Endothelial cell of umbilical vein (primary cell): ENCODE measurements around the gene ZBTB7A. TPM values are rescaled to one million over a fixed set of nuclear protein-coding genes. Genes with fewer than 3 reads are reported as not detected.

Experiments used
- BruUV-seq: library from RNA; stranded (reverse); fragments of 400-500 nt; replicated peaks from 2 replicates; lab custom pipeline; 2021; lab: Mats Ljungman, UMichigan
- CTCF ChIA-PET: fragments of 300-600, 350-600 bp; sonication (Branson Sonifier 250); formaldehyde crosslinking; loops from one replicate; lab custom pipeline; 2021; ENCODE audit warnings: antibody characterized with exemption, inconsistent platforms; lab: Charles Lee
- POLR2A ChIA-PET: fragments of 300-600, 350-600 bp; sonication (Branson Sonifier 250); formaldehyde crosslinking; loops from one replicate; lab custom pipeline; 2021; ENCODE audit warnings: antibody characterized with exemption, inconsistent platforms; lab: Charles Lee
- DNase-seq: peaks from one replicate; pipeline ENCODE4 v3.0.0-alpha.2; 2011; ENCODE audit warnings: low read depth, low spot score
- FAIRE-seq: peaks from 2 replicates; lab custom pipeline; 2011; peaks lifted over from hg19 to GRCh38; lab: Jason Lieb, UNC
- H2AFZ ChIP-seq: 2 replicates; pipeline ENCODE4 v1.6.0; 2012; ENCODE audit warnings: low read depth, low read length, control low read depth, inconsistent platforms
- H3K27ac ChIP-seq: 2 replicates; pipeline ENCODE4 v1.5.1; 2011; ENCODE audit warnings: low read depth, mild to moderate bottlenecking, control low read depth, low read length, moderate library complexity; ENCODE audit not compliant: insufficient read depth
- H3K27me3 ChIP-seq, 2 experiments: 2 replicates each; pipeline versions ENCODE4 v1.6.0 to v1.6.1; 2011; ENCODE audit warnings: low read length in 2 of 2, mixed read lengths in 1 of 2; ENCODE audit not compliant: control insufficient read depth in 2 of 2, insufficient read depth in 2 of 2
- H3K36me3 ChIP-seq, 2 experiments: 2 replicates in 1 of 2; 3 replicates in 1 of 2; pipeline ENCODE4 v1.5.1; 2011; ENCODE audit warnings: low read length in 2 of 2, mild to moderate bottlenecking in 1 of 2, moderate library complexity in 1 of 2; ENCODE audit not compliant: control insufficient read depth in 2 of 2, insufficient read depth in 2 of 2; ENCODE audit errors: extremely low read depth in 1 of 2
- H3K4me1 ChIP-seq: 3 replicates; pipeline ENCODE4 v1.5.1; 2011; ENCODE audit warnings: mild to moderate bottlenecking, low read length; ENCODE audit not compliant: control insufficient read depth, insufficient read depth; ENCODE audit errors: extremely low read depth
- H3K4me2 ChIP-seq: 2 replicates; pipeline ENCODE4 v1.6.1; 2011; ENCODE audit warnings: low read length, control low read depth, mixed read lengths; ENCODE audit not compliant: insufficient read depth
- H3K4me3 ChIP-seq, 3 experiments: fragments of 200-600 bp in 1 of 3; sonication (generic), shearing (Covaris generic) in 1 of 3; replicated peaks in 1 of 3; 2 replicates each; pipeline ENCODE4 v1.5.1; 2011 to 2016; ENCODE audit warnings: control low read depth in 3 of 3, low read length in 3 of 3, mild to moderate bottlenecking in 2 of 3, inconsistent platforms in 1 of 3, low read depth in 1 of 3, moderate library complexity in 1 of 3; ENCODE audit not compliant: insufficient read depth in 1 of 3
- H3K79me2 ChIP-seq: 2 replicates; pipeline ENCODE4 v1.6.0; 2012; ENCODE audit warnings: low read length, inconsistent platforms; ENCODE audit not compliant: control insufficient read depth, insufficient read depth
- H3K9ac ChIP-seq: replicated peaks from 2 replicates; pipeline ENCODE3; 2011; ENCODE audit warnings: low read length, control low read depth; ENCODE audit not compliant: insufficient read depth; ENCODE audit errors: extremely low read depth
- H3K9me1 ChIP-seq: replicated peaks from 3 replicates; pipeline ENCODE4 v1.6.0; 2011; ENCODE audit warnings: mild to moderate bottlenecking, low read length; ENCODE audit not compliant: control insufficient read depth, insufficient read depth; ENCODE audit errors: extremely low read depth
- H3K9me3 ChIP-seq: replicated peaks from 2 replicates; pipeline ENCODE4 v1.5.1; 2012; ENCODE audit warnings: low read length, inconsistent platforms; ENCODE audit not compliant: control insufficient read depth, insufficient read depth
- H4K20me1 ChIP-seq: replicated peaks from 2 replicates; pipeline ENCODE3; 2011; ENCODE audit warnings: mild to moderate bottlenecking, low read length; ENCODE audit not compliant: control insufficient read depth, insufficient read depth; ENCODE audit errors: extremely low read depth
- CTCF ChIP-seq, 2 donors: IDR thresholded peaks; 1 replicate in 1 of 2; 2 replicates in 1 of 2; pipeline ENCODE4 v1.5.1; 2011; ENCODE audit warnings: low read length in 2 of 2, mild to moderate bottlenecking in 2 of 2, moderate library complexity in 2 of 2, control low read depth in 1 of 2, inconsistent platforms in 1 of 2, low read depth in 1 of 2; ENCODE audit not compliant: insufficient read depth in 1 of 2; ENCODE audit errors: extremely low read depth in 1 of 2
- EZH2 ChIP-seq: IDR thresholded peaks from 2 replicates; pipeline ENCODE4 v1.6.1; 2012; ENCODE audit warnings: borderline replicate concordance, low read depth, mild to moderate bottlenecking, moderate library complexity, low read length, inconsistent platforms; ENCODE audit not compliant: severe bottlenecking
- FOS ChIP-seq: IDR thresholded peaks from 2 replicates; pipeline ENCODE4 v1.6.1; 2011; ENCODE audit warnings: mild to moderate bottlenecking, low read length, moderate library complexity, borderline replicate concordance; ENCODE audit not compliant: insufficient read depth
- GATA2 ChIP-seq: IDR thresholded peaks from 2 replicates; pipeline ENCODE4 v1.7.0; 2011; ENCODE audit warnings: low read depth, mild to moderate bottlenecking, moderate library complexity, mixed read lengths, low read length; ENCODE audit not compliant: insufficient read length, insufficient read depth
- JUN ChIP-seq: IDR thresholded peaks from 2 replicates; pipeline ENCODE4 v1.6.1; 2011; ENCODE audit warnings: borderline replicate concordance, low read depth; ENCODE audit not compliant: insufficient read length, insufficient read depth
- MYC ChIP-seq: IDR thresholded peaks from one replicate; pipeline ENCODE4 v1.6.1; 2011; ENCODE audit warnings: mild to moderate bottlenecking, low read depth, low read length
- POLR2A ChIP-seq: IDR thresholded peaks from 2 replicates; pipeline ENCODE4 v1.6.1; 2012; ENCODE audit warnings: low read depth, mild to moderate bottlenecking, control low read depth, low read length
- POLR2AphosphoS5 ChIP-seq: IDR thresholded peaks from 2 replicates; pipeline ENCODE4 v1.6.1; 2012; ENCODE audit warnings: low read depth, mild to moderate bottlenecking, control low read depth, low read length, moderate library complexity; ENCODE audit not compliant: insufficient read depth
- dilution Hi-C: fragments of 300-500 bp; cut with MboI; formaldehyde crosslinking; loops from one replicate; pipeline ENCODE4 v1.15.0; 2019; ENCODE audit warnings: low sequenced_read_pairs; ENCODE audit not compliant: extremely low pct_ligation_motif_present
- intact Hi-C: fragments of 100-400 bp; cut with micrococcal nuclease; formaldehyde crosslinking; loops from one replicate; pipeline ENCODE4 v1.10.0; 2022
- polyA plus RNA-seq, 4 experiments: library from polyadenylated mRNA; depleted of rRNA in 3 of 4; stranded (reverse) in 3 of 4; unstranded in 1 of 4; fragments of >200 nt; gene quantifications; 2 replicates each; pipeline versions ENCODE4 v1.2.1 to v1.2.3, GENCODE V29; 2011 to 2012; ENCODE audit warnings: missing spikeins in 1 of 4
- total RNA-seq: library from RNA; stranded (reverse); gene quantifications from 2 replicates; pipeline ENCODE4 v1.2.3, GENCODE V29; 2021
- TF ChIP-seq, protein P1 (sequence below): IDR thresholded peaks from 2 replicates; pipeline ENCODE4 v1.6.1; 2011; ENCODE audit not compliant: insufficient read depth, insufficient read length

Gene ZBTB7A
- total and polyA plus RNA-seq, 2 donors (not counting 3 experiments of a cell fraction or from before 2014, with no cell fraction given): 8.2 to 29.0 TPM

- DNase-seq: no peak
- BruUV-seq: no TSS peak
- CTCF ChIA-PET: interaction anchor here (0.7 to 0.8 kb wide), 2 partner anchors 12 to 47 kb away, joined by 3 read pairs; no protein-coding TSS in a partner anchor
- POLR2A ChIA-PET: no interaction called here
- Histone ChIP-seq H3K9me1 (no peaks in the 10 kb centered on the region), H3K4me3 (no peak overlapping the region), H3K9ac (no peak overlapping the region), H4K20me1 (no peaks in the 10 kb centered on the region), H3K4me1 (no peaks in the 10 kb centered on the region), H2AFZ (no peak overlapping the region), H3K36me3 (peaks cover 4 to 36% of the 10 kb centered on the region in 2 experiments), H3K27me3 (no peaks in the 10 kb centered on the region), H3K79me2 (no peaks in the 10 kb centered on the region), H3K4me2 (no peak overlapping the region), H3K9me3 (no peaks in the 10 kb centered on the region), H3K27ac (no peak overlapping the region)
- FAIRE-seq: no peak
- intact Hi-C loops: no loop called here
- TF ChIP-seq GATA2: no peak
- TF ChIP-seq MYC: no peak
- no peak for TF ChIP-seq EZH2
- TF ChIP-seq CTCF (IDR thresholded peaks at IDR 0.05; ENCODE audit: extremely low read depth in 1 of 2, insufficient read depth in 1 of 2, low read depth in 1 of 2, low read length in 2 of 2): no peak
- TF ChIP-seq, protein P1, sequence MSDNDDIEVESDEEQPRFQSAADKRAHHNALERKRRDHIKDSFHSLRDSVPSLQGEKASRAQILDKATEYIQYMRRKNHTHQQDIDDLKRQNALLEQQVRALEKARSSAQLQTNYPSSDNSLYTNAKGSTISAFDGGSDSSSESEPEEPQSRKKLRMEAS: no peak
- no peak for TF ChIP-seq JUN
- no peak for TF ChIP-seq FOS
- no peak for TF ChIP-seq POLR2A
- no peak for TF ChIP-seq POLR2AphosphoS5
- dilution Hi-C loops: no loop called here
These were observed 32.4 kb downstream of the ZBTB7A start for GRCh38 chr19:4034048-4035017.
